ENCODE results near the gene CENATAC.
"Not testable (repeated sequence)": the region's sequence is repeated elsewhere in the genome, so short reads cannot be mapped to it uniquely, and the experiment has no call there.

CENATAC gene

DNA sequence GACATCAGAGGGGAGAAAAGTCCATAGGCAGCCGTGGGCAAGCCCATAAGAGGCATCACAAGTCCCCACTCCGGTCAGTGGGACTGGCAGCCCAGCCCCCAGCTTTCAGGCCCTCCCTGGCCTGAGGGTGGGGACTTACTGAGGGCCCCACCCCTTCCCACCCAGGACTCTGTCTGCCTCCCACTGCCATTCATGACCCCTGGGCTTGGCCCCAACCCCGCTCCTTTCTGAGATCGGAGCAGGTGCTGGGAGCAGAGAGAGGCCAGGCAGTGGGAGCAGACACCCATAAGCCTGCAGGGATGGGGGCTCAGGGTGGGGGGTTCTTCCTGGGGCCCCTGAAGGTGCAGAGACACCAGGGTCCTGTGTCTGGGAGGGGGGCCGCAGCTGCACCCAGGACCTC, 36.7 kb upstream of the CENATAC start:
- Histone ChIP-seq H3K27me3 (ENCODE audit: insufficient read depth, low read length) (no peaks in the 10 kb centered on the region), H3K4ac (ENCODE audit: low read depth, low read length) (no peak overlapping the region), H3K18ac (ENCODE audit: low read length) (no peak overlapping the region), H3K27ac (ENCODE audit: low read depth, low read length) (no peak overlapping the region), H2BK12ac (ENCODE audit: low read length) (no peak overlapping the region), H3K4me2 (ENCODE audit: low read length) (no peak overlapping the region), H2AK5ac (ENCODE audit: low read length) (no peak overlapping the region), H3K4me3 (ENCODE audit: low read depth, low read length) (no peak overlapping the region), H3K79me2 (ENCODE audit: control insufficient read depth, insufficient read depth, low read length, poor library complexity) (no peaks in the 10 kb centered on the region), H3K79me1 (ENCODE audit: low read length) (no peaks in the 10 kb centered on the region), H3K9me3 (ENCODE audit: insufficient read depth, low read depth, low read length) (no peaks in the 10 kb centered on the region), H3K23ac (ENCODE audit: low read length) (no peak overlapping the region), H2AFZ (ENCODE audit: insufficient read depth, low read length, poor library complexity) (no peak overlapping the region), H3K4me1 (ENCODE audit: control insufficient read depth in 1 of 2, insufficient read depth in 2 of 2, low read length in 2 of 2) (no peaks in the 10 kb centered on the region), H3K9ac (ENCODE audit: low read length) (no peak overlapping the region), H4K8ac (ENCODE audit: low read depth, low read length) (no peak overlapping the region), H3K36me3 (ENCODE audit: control insufficient read depth in 1 of 2, insufficient read depth in 2 of 2, low read length in 2 of 2) (no peaks in the 10 kb centered on the region), H2BK5ac (ENCODE audit: low read depth, low read length, poor library complexity) (no peak overlapping the region), H3K14ac (ENCODE audit: low read length) (no peak overlapping the region), H2BK120ac (ENCODE audit: insufficient read depth, low read length, poor library complexity) (no peak overlapping the region), H4K91ac (ENCODE audit: low read depth, low read length) (no peak overlapping the region), H4K12ac (ENCODE audit: low read depth, low read length) (no peak overlapping the region)
- DNase-seq = no peak
- no CpG with 5 or more reads among the region's 5 CpGs for WGBS (ENCODE audit: extremely low coverage, insufficient coverage, insufficient read length)

DNA sequence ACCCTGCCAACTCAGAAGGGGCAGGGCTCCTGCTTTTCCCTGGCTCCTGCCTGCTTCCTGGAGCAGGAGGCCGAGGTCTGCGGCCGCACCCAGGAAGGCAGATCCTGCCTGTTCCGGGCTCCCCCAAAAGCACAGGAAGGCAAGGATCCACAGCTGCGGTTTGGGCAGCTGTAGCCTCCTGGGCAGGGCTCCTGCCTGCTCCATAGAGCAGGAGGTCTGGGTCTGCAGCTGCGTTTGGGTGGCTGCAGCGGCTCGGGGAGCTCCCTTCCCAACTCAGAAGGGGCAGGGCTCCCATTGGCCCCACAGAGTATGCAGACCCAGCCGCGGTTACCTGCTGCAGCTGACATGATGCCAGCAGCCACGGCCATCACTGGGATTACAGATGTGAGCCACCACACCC, 36.3 kb upstream of the CENATAC start:
- no peak for DNase-seq
- Histone ChIP-seq H3K4ac (ENCODE audit: low read depth, low read length) (no peak overlapping the region), H3K4me3 (ENCODE audit: low read depth, low read length) (no peak overlapping the region), H2BK5ac (ENCODE audit: low read depth, low read length, poor library complexity) (no peak overlapping the region), H3K9ac (ENCODE audit: low read length) (no peak overlapping the region), H4K91ac (ENCODE audit: low read depth, low read length) (no peak overlapping the region), H3K9me3 (ENCODE audit: insufficient read depth, low read depth, low read length) (no peaks in the 10 kb centered on the region), H3K36me3 (ENCODE audit: control insufficient read depth in 1 of 2, insufficient read depth in 2 of 2, low read length in 2 of 2) (no peaks in the 10 kb centered on the region), H2AFZ (ENCODE audit: insufficient read depth, low read length, poor library complexity) (no peak overlapping the region), H3K4me2 (ENCODE audit: low read length) (no peak overlapping the region), H2BK12ac (ENCODE audit: low read length) (no peak overlapping the region), H3K27me3 (ENCODE audit: insufficient read depth, low read length) (no peaks in the 10 kb centered on the region), H2AK5ac (ENCODE audit: low read length) (no peak overlapping the region), H3K18ac (ENCODE audit: low read length) (no peak overlapping the region), H3K27ac (ENCODE audit: low read depth, low read length) (no peak overlapping the region), H2BK120ac (ENCODE audit: insufficient read depth, low read length, poor library complexity) (no peak overlapping the region), H3K79me2 (ENCODE audit: control insufficient read depth, insufficient read depth, low read length, poor library complexity) (no peaks in the 10 kb centered on the region), H3K79me1 (ENCODE audit: low read length) (no peaks in the 10 kb centered on the region), H3K14ac (ENCODE audit: low read length) (no peak overlapping the region), H4K8ac (ENCODE audit: low read depth, low read length) (no peak overlapping the region), H4K12ac (ENCODE audit: low read depth, low read length) (no peak overlapping the region), H3K4me1 (ENCODE audit: control insufficient read depth in 1 of 2, insufficient read depth in 2 of 2, low read length in 2 of 2) (no peaks in the 10 kb centered on the region), H3K23ac (ENCODE audit: low read length) (no peak overlapping the region)
- WGBS (ENCODE audit: extremely low coverage, insufficient coverage, insufficient read length) = no CpG with 5 or more reads among the region's 11 CpGs

DNA sequence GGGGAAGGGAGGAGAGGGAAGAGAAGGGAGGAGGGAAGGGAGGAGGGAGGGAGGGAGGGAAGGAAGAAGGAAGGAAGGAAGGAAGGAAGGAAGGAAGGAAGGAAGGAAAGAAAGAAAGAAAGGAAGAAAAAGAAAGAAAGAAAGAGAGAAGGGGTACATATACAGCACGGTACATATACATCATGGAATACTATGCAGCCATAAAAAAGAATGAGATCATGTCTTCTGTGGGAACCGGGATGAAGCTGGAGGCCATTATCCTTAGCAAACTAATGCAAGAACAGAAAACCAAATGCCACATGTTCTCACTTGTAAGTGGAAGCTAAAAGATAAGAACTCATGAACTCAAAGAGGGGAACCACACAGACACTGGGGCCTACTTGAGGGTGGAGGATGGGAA, 28.4 kb upstream of the CENATAC start:
- not testable (repeated sequence) for H2BK12ac ChIP-seq (ENCODE audit: low read length); H3K18ac ChIP-seq (ENCODE audit: low read length); H3K4ac ChIP-seq (ENCODE audit: low read depth, low read length); H3K36me3 ChIP-seq (ENCODE audit: control insufficient read depth in 1 of 2, insufficient read depth in 2 of 2, low read length in 2 of 2); H3K9ac ChIP-seq (ENCODE audit: low read length); H2BK5ac ChIP-seq (ENCODE audit: low read depth, low read length, poor library complexity); H2BK120ac ChIP-seq (ENCODE audit: insufficient read depth, low read length, poor library complexity); H3K79me1 ChIP-seq (ENCODE audit: low read length); H4K8ac ChIP-seq (ENCODE audit: low read depth, low read length); DNase-seq; H3K4me3 ChIP-seq (ENCODE audit: low read depth, low read length); H3K23ac ChIP-seq (ENCODE audit: low read length); H3K27ac ChIP-seq (ENCODE audit: low read depth, low read length); H3K79me2 ChIP-seq (ENCODE audit: control insufficient read depth, insufficient read depth, low read length, poor library complexity); H2AK5ac ChIP-seq (ENCODE audit: low read length); H3K9me3 ChIP-seq (ENCODE audit: insufficient read depth, low read depth, low read length); H3K14ac ChIP-seq (ENCODE audit: low read length); H3K4me2 ChIP-seq (ENCODE audit: low read length); H4K12ac ChIP-seq (ENCODE audit: low read depth, low read length); H4K91ac ChIP-seq (ENCODE audit: low read depth, low read length); H3K27me3 ChIP-seq (ENCODE audit: insufficient read depth, low read length); H2AFZ ChIP-seq (ENCODE audit: insufficient read depth, low read length, poor library complexity); H3K4me1 ChIP-seq (ENCODE audit: control insufficient read depth in 1 of 2, insufficient read depth in 2 of 2, low read length in 2 of 2)
- WGBS (ENCODE audit: extremely low coverage, insufficient coverage, insufficient read length) = no CpG with 5 or more reads among the region's 2 CpGs

DNA sequence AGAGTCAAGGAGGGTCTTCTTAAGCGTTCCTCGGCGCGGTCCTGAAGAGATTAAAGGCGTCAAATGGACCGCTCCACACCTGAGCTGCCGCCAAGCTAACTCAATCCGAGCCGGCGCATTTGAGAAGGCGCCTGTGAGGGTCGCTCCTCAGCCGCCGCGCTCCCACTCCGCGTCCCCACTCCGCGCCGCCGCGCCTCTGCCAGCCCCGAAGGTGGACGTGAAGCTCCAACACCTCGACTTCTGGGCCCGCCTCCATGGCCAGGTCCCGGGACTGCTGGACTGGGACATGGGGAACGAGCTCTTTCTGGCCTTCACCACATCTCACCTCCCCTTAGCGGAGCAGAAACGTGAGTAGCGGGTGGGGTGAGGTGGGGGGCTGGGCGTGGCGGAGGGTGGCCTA, 26.3 kb upstream of the CENATAC start, which contains the start of gene FOXR1:
TSS of gene FOXR1 (plus strand) at position 116 of the 400 bp plus-strand sequence. CDS start at position 287, 171 bp downstream.
- DNase-seq = no peak
- no peak within 1 kb of the TSS for H3K4me3 ChIP-seq (ENCODE audit: low read depth, low read length)
- peaks cover 2% of the 10 kb centered on the region for H3K9me3 ChIP-seq (ENCODE audit: insufficient read depth, low read depth, low read length)
- no peaks in the 10 kb centered on the region for H3K36me3 ChIP-seq (ENCODE audit: control insufficient read depth in 1 of 2, insufficient read depth in 2 of 2, low read length in 2 of 2)
- no peaks in the 10 kb centered on the region for H3K79me1 ChIP-seq (ENCODE audit: low read length)
- H4K8ac ChIP-seq (ENCODE audit: low read depth, low read length) = no peak within 1 kb of the TSS
- no peak within 1 kb of the TSS for H2AK5ac ChIP-seq (ENCODE audit: low read length)
- no peak within 1 kb of the TSS for H3K27ac ChIP-seq (ENCODE audit: low read depth, low read length)
- H2BK12ac ChIP-seq (ENCODE audit: low read length) = no peak within 1 kb of the TSS
- H4K12ac ChIP-seq (ENCODE audit: low read depth, low read length) = no peak within 1 kb of the TSS
- H3K4me2 ChIP-seq (ENCODE audit: low read length) = no peak within 1 kb of the TSS
- H2BK5ac ChIP-seq (ENCODE audit: low read depth, low read length, poor library complexity) = no peak within 1 kb of the TSS
- no peak within 1 kb of the TSS for H2BK120ac ChIP-seq (ENCODE audit: insufficient read depth, low read length, poor library complexity)
- no peaks in the 10 kb centered on the region for H3K79me2 ChIP-seq (ENCODE audit: control insufficient read depth, insufficient read depth, low read length, poor library complexity)
- no CpG with 5 or more reads among the region's 33 CpGs for WGBS (ENCODE audit: extremely low coverage, insufficient coverage, insufficient read length)
- no peak within 1 kb of the TSS for H3K9ac ChIP-seq (ENCODE audit: low read length)
- no peak within 1 kb of the TSS for H2AFZ ChIP-seq (ENCODE audit: insufficient read depth, low read length, poor library complexity)
- H3K27me3 ChIP-seq (ENCODE audit: insufficient read depth, low read length) = no peaks in the 10 kb centered on the region
- no peak within 1 kb of the TSS for H3K4ac ChIP-seq (ENCODE audit: low read depth, low read length)
- H3K14ac ChIP-seq (ENCODE audit: low read length) = no peak within 1 kb of the TSS
- no peak within 1 kb of the TSS for H3K23ac ChIP-seq (ENCODE audit: low read length)
- H4K91ac ChIP-seq (ENCODE audit: low read depth, low read length) = no peak within 1 kb of the TSS
- no peaks in the 10 kb centered on the region for H3K4me1 ChIP-seq (ENCODE audit: control insufficient read depth in 1 of 2, insufficient read depth in 2 of 2, low read length in 2 of 2)
- no peak within 1 kb of the TSS for H3K18ac ChIP-seq (ENCODE audit: low read length)

Data from trophoblast cell (in vitro differentiated cells and primary cell).